HL-60/S4 treated with phorbol 12-myristate 13-acetate at 8.2 ng/mL for 4 days and 3 days (cell line): ENCODE measurements around the gene IFNGR2.
"Not testable (repeated sequence)": the region's sequence is repeated elsewhere in the genome, so short reads cannot be mapped to it uniquely, and the experiment has no call there.

Experiments
- in situ Hi-C: fragments of 300-500 bp; cut with MboI; formaldehyde crosslinking; loops from 2 replicates; pipeline ENCODE4 v1.15.0; 2022; ENCODE audit warnings: low sequenced_read_pairs

Gene IFNGR2, protein sequence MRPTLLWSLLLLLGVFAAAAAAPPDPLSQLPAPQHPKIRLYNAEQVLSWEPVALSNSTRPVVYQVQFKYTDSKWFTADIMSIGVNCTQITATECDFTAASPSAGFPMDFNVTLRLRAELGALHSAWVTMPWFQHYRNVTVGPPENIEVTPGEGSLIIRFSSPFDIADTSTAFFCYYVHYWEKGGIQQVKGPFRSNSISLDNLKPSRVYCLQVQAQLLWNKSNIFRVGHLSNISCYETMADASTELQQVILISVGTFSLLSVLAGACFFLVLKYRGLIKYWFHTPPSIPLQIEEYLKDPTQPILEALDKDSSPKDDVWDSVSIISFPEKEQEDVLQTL

DNA sequence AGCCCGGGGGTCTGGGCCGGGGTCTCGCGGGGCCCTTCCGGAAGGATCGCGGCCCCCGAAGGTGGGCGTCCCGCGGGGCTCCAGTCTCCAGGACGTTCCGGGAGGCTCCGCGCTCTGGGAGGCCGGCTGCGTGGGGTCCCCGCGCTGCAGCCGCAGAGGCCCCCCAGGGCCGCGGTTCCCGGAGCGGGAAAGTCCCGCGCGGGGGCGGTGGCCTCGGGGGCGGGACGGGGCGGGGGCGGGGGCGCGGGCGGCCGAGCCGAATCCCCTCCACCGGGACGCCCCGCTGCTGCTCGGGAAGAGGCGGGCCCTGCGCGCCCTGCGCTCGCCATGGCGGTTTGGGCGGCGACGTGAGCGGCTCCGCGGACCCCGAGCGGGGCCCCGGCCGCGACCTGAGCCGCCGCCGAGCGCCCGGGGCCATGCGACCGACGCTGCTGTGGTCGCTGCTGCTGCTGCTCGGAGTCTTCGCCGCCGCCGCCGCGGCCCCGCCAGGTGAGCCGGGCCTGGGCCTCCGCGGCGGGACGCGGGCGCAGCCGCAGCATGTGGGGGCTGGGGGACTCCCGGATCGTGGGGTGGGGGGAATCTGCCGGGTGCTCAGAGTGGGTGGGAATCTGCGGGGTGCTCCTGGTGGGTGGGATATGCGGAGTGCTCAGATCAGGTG, at the start of gene IFNGR2:
IFNGR2 (plus strand) TSS at position 286 of the 658 bp plus-strand sequence; CDS start at position 417, 131 bp downstream.
- in situ Hi-C loops, result no loop called here

DNA sequence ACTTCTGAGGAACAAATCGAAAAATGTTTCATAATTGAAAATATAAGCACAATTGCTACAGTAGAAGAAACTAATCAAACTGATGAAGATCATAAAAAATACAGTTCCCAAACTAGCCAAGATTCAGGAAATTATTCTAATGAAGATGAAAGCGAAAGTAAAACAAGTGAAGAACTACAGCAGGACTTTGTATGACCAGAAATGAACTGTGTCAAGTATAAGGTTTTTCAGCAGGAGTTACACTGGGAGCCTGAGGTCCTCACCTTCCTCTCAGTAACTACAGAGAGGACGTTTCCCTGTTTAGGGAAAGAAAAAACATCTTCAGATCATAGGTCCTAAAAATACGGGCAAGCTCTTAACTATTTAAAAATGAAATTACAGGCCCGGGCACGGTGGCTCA, 47.9 kb upstream of the IFNGR2 start:
- in situ Hi-C loops, result no loop called here

DNA sequence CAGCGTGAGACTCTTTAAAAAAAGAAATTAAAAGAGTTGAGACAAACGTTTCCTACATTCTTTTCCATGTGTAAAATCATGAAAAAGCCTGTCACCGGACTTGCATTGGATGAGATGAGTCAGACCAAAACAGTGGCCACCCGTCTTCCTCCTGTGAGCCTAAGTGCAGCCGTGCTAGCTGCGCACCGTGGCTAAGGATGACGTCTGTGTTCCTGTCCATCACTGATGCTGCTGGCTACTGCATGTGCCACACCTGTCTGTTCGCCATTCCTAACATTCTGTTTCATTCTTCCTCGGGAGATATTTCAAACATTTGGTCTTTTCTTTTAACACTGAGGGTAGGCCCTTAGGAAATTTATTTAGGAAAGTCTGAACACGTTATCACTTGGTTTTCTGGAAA, 47.2 kb upstream of the IFNGR2 start:
- in situ Hi-C loops, result no loop called here

DNA sequence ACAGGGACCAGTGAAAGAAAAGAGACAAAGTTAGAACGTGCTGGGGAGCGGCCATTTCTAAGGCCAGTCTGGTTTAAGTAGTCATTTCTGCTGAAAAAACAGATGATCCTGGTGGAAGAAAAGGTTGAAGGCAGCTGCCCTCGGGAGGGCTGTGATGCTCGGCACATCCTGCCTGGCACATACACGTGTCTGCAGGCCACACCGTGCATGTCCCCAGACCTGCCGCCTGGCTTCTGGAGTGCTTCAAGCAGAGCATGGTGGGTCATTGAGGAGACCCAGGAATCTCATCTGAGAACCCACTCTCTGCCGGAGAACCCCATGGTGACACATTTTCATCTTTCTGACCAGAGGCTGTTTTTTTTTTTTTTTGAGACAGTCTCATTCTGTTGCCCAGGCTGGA, 46.0 kb upstream of the IFNGR2 start:
- in situ Hi-C loops, result no loop called here

DNA sequence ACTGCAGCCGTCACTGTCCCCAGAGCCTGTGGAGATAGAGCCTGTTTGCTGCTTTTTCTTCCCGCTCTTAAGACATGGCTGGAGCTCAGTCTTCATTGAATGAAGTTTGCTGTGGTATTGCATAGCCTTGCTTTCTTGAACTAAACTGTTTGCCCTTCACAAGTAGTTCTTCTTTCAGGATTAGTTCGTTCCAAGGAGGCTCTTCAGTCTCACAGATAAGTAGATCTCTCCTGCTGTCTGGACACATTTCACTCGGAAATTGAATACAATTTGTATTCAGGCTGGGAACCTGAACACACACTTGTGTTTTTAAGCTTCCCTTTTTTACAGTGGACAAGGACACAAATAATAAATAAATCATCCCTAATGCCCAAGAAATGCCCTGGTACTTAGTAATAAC, 43.8 kb upstream of the IFNGR2 start:
- in situ Hi-C loops, result no loop called here

DNA sequence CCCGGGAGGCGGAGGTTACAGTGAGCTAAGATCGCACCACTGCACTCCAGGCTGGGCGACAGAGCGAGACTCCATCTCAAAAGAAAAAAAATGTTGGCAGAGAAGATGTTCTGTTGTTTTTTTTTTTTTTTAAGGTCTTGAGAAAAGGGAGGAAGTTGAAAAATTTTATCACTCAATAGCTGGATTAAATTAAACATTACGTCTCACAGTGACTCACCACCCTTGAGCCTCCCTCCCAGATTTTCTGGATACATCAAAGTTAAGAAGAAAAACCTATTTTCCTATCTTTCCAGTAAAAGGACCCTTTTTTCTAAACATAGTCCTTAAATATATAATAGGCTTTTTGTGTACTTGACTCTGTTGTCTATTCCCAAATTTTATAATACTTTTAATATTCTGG, 42.9 kb upstream of the IFNGR2 start:
- in situ Hi-C loops, result no loop called here

DNA sequence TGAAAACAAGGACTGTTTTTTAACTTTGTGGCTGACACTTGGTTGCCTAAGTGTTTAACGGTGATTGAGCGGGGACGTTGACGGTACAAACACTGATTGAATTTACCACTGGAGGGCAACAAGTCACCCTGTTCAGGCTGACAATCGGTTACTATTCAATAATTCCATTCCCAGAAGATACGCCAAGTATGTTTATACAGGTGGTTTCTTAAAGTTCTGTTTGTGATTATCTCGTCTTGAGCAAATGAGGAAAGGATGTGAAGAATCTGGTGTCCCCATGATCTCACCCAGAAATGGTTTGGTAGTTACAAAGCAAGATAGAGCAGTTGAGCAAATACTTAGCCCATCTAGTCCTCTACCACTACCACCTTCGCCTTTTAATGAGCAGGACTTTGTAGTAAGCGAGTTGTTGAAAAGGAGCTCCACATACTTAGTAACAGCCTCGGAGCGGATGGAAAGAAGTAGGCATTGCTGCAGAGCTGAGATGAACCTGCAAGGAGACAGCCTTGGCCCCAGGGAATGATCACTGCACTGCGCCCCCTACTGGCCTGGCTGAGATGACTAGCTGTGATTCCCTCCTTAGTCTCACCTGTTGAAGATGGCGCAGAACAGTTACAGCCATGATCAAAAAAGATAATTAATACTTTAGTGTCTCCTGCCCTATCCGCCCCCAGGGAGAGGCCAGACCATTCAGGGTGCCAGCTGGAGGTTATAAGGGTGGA, 42.2 kb upstream of the IFNGR2 start:
- in situ Hi-C loops, result no loop called here

DNA sequence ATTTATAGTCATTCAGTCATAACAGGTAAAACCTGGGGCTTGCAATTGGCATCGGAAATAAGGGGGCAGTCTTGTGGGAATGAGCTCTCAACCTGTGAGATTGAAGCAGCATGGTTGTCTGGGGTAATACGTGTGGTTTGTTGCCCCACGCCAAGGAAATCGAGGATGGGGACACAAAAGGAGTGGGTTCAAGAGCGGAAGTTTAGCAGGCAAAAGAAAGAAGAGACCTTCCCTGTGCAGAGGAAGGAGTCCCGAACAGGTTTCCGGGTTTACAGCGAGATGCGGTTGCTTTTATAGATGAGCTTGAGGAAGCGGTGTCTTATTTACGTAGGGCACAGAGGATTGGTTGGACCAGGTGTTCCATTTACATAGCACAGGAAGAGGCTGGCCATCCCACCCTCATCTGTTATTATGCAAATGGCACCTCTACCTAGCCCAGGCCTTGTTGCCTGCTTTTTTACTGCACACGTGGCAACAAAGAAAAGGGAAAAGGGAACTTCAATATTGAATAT, 41.1 kb upstream of the IFNGR2 start:
- in situ Hi-C loops, result no loop called here

DNA sequence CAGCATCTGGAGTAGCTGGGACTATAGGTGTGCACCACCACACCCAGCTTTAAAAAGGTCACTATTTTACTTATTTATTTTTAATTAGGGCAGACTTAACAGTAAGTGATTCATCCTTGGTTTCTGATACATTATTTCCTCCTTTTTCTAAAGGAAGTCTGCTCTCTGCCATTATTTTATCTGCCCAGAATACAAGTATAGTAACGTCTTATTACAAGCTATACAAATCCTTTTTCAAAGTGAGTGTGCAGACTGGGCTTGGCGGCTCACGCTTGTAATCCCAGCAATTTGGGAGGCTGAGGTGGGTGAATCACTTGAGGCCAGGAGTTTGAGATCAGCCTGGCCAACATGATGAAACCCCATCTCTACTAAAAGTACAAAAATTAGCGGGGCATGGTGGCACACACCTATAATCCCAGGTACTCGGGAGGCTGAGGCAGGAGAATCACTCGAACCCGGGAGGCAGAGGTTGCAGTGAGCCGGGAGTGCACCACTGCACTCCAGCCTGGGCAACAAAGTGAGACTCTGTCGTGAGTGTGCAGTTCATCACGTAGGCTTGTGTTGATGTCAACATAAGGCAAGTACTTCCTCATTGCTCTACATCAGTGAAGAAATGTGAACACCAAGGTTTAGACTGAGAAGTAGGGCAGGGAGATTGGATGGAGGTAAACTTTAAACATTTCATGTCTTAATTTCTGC, 39.2 kb upstream of the IFNGR2 start:
- in situ Hi-C loops, result not testable (repeated sequence)

DNA sequence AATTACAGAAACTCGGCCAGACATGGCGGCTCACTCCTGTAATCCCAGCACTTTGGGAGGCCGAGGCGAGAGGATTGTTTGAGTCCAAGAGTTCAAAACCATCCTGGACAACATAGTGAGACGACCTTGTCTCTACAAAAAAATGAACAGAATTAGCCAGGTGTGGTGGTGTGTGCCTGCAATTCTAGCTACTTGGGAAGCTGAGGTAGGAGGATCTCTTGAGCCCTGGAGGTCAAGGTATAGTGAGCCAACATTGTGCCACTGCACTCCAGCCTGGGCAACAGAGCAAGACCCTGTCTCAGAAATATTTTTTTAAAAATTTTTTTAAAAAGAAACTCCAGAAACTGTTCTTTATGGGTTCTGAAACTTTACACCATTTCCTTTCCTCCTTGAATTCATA, 38.4 kb upstream of the IFNGR2 start:
- in situ Hi-C loops, result no loop called here

DNA sequence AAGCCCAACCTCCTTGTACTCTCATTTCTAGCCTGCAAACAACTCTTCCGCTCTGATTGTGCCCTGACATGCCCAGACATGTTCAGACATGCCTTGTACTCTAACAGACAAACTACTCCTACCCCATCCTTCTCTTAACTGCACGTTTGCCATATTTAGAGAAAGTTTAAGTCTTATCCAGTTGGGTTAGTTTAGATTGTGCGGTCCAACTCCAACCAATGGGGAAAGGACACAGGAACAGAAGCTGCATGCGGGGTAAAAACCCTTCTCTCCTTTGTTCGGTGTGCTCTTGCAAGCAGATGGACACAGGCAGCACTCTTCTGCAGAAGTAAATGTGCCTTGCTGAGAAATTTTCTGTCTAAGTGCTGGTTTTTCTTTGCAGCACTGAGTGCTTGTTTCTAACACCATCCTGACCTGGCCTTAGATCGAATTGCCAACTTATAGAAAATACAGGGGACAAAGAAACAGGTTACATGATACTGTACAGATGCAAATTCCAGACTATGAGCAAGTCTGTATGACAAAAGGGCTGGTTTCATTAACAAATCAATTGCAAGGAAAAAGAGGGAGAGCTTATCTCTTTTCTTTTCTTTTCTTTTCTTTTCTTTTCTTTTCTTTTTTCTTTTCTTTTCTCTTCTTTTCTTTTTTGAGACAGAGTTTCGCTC, 35.8 kb upstream of the IFNGR2 start:
- in situ Hi-C loops, result no loop called here

DNA sequence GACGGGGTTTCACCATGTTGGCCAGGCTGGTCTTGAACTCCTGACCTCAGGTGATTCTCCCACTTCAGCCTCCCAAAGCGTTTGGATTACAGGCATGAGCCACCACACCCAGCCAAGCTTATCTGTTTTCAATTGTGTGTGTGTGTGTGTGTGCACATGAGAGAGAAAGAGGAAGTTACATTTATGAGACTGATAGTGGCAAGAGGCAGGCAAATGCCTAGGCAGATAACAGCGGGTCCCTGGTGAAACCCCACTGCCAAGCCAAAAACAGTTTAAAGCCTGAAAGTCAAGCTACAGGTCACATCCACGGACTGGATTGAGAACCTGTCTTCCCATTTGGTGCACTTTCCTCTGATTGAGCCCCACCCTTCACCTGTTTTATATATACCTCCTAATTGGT, 35.1 kb upstream of the IFNGR2 start:
- in situ Hi-C loops, result no loop called here

DNA sequence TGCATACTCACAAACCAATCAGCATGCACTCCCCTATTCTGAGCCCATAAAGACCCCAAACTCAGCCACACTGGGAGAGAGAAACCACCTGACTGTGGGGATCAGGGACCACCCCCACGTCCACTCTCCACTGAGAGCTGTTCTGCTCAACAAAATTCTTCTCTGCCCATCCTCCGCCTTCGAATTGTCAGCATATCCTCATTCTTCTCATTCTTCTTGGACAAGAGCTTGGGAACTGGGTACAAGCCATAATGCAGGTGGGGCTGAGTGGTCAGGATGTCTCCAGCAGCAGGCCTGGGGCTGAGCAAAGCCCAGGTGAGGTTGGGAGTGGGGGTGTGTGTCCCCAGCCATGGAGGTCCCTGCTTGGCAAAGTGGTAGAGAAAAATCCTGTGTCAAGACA, 34.6 kb upstream of the IFNGR2 start:
- in situ Hi-C loops, result no loop called here

DNA sequence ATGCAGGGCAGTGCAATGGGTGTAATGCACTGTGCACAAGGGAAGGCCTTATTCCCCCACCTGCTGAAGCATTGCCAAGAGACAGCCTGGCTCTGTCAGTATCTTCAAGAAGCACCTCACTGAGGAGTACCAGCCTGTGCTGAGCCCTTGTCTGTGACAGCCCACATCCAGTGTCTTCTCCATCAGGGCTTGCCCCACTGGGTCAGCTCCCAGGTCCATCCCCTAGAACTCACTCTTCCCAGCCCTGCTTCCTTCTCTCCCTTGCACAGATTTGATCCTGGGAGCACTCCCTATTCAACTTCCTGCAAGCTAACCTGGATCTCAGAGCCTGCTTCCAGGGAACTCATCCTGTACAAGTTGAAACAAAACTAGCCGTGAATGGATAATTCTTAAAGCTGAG, 33.6 kb upstream of the IFNGR2 start:
- in situ Hi-C loops, result no loop called here

DNA sequence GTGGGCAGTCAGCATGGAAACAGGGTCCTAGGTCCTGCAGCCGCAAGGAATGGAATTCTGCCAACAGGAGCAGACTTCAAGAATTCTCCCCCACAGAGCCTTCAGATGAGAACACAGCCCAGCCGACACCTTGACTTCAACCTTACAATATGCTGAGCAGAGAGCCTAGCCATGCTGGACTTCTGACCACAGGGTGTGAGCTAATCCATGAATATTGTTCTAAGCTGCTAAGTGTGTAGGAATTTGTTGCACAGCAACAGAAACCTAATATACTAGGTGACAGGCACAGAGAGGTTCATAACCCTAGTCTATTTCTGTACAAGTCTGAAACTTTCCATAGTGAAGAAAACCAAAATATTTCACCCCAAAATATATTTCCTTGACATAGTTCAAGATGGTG, 32.9 kb upstream of the IFNGR2 start:
- in situ Hi-C loops, result no loop called here

DNA sequence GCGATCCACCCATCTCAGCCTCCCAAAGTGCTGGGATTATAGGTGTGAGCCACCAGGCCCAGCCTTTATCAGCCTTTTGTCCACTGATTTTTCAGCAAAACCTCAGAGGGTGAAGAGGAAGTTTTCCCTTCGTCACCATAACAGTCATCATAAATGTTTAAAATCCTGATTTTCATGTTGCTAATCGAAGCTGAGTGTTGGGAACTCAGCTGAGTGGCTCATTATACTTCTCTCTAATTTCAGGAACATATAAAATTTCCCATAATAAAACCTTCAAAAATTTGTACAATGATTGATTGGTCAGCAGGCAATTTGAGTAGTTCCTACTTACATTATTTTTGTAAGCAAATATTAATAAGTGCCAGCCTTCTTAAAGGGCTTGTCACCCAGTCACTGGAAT, 31.8 kb upstream of the IFNGR2 start:
- in situ Hi-C loops, result no loop called here

DNA sequence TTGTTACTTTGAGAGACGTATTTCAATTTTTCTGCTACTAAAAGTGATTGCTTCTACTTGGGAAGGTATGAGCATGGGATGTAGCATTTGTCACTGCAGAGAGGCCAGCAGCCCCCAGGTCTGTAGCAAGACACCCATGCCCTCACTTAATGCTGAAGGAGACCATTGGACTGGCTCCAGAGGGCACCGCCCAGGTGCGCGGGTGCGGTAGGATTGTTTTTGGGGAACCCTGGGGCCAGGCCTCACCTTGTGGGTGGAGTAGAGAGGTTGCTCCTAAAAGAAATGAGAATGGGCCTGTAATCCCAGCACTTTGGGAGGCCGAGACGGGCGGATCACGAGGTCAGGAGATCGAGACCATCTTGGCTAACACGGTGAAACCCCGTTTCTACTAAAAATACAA, 30.6 kb upstream of the IFNGR2 start:
- in situ Hi-C loops, result no loop called here

DNA sequence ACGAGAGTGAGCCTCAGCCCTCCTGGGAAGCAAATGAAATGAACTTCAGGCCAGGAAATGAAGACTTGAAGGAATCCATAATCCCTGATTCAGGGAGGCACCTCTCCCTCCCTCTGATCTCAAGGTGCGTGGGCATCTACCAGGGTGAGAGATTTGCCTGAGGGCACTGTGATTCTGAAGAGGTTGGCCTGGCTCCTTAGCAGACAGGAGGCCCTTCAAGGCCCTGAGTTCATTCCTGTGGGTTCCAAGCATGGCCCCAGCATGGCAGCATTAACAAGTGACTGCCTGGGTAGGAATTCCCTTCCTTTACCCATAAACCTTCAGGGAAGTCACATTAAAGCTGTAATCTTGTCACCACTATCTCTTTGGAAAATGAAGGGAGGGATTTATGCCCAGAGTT, 29.8 kb upstream of the IFNGR2 start:
- in situ Hi-C loops, result no loop called here

DNA sequence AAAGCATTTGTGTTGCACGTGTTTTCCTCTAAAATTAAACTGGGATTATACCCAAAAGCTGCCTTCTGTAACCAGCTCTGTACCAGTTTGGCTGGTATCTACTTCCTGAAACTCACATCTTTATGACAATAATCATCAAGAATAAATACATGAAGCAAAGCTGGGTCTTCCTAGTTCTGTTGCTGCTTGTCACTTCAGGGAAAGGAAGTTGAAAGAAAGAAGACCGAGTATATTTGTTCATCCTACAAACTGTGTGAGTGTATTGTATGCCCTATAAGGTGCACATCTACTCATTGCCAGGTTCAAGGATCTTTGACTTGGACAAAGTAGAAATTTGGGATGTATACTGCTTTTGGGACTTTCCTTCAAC, 29.1 kb upstream of the IFNGR2 start:
- in situ Hi-C loops, result no loop called here

DNA sequence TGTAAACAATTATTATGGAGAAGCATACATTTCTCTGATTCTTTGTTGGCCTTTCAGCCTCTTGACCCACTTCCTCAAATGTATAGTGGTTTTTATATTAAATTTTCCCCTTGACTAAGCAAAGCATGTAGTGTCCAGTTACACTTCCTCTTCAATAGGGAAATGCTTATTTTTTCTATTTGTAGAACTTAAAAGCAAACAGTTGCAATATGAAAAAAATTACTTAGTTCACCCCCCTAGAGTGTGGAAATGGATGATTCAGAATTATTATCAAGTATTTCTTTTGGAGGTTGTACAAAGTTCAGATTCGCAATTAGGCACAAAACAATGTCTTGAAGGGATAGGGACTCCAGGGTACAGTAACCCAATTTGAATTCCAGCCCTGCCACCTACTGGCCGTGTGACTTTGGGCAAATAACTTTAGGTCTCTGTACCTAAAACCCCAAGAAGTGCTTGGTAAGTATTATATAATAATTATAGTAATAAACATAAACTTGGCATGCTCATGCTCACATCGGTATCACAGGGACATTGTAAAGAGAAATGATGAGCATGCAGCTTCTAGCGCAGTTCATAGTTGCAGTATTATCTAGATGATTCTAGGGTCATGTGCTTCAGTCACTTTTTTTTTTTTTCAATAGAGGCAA, 28.6 kb upstream of the IFNGR2 start:
- in situ Hi-C loops, result no loop called here
